Body of pancreas (tissue), 4 donors: ENCODE data around the gene CNPPD1. TPM values are rescaled to one million over a fixed set of nuclear protein-coding genes. Genes with fewer than 3 reads are reported as not detected.

Experiments
- ATAC-seq: fragments of 150-250 bp; one replicate; pipeline ENCODE4 v1.9.1; 2016
- DNase-seq, 4 donors: peaks; one replicate each; pipeline ENCODE4 v3.0.0-alpha.2; 2019
- H3K27ac ChIP-seq, 4 donors: fragments of 200-600 bp; sonication (generic); 1 replicate in 3 of 4; 2 replicates in 1 of 4; pipeline versions ENCODE4 v1.5.1 to v1.6.1; 2016 to 2019; ENCODE audit warnings: mild to moderate bottlenecking in 1 of 4, mixed read lengths in 1 of 4, moderate library complexity in 1 of 4
- H3K27me3 ChIP-seq, 2 donors: fragments of 200-600 bp; sonication (generic); one replicate each; pipeline ENCODE4 v1.6.0; 2016; ENCODE audit warnings: mild to moderate bottlenecking in 1 of 2
- H3K36me3 ChIP-seq, 2 donors: fragments of 200-600 bp; sonication (generic); replicated peaks in 1 of 2; 2 replicates each; pipeline ENCODE4 v1.5.1; 2016; ENCODE audit warnings: low read depth in 2 of 2; ENCODE audit not compliant: insufficient read depth in 1 of 2
- H3K4me1 ChIP-seq: fragments of 200-600 bp; sonication (generic); one replicate; pipeline ENCODE4 v1.6.0; 2016
- H3K4me3 ChIP-seq, 2 donors: fragments of 200-600 bp; sonication (generic); 1 replicate in 1 of 2; 2 replicates in 1 of 2; pipeline ENCODE4 v1.5.1; 2016 to 2019
- H3K9me3 ChIP-seq, 3 donors: fragments of 200-600 bp; sonication (generic); 1 replicate in 2 of 3; 2 replicates in 1 of 3; pipeline ENCODE4 v1.5.1; 2016
- CTCF ChIP-seq, 7 experiments: fragments of 450-650 bp in 4 of 7; fragments of 200-600 bp in 3 of 7; sonication (generic) in 3 of 7; IDR thresholded peaks; one replicate each; pipeline ENCODE4 v1.5.1; 2016 to 2019; ENCODE audit warnings: antibody characterized with exemption in 7 of 7
- POLR2A ChIP-seq, 3 donors: fragments of 450-650 bp; IDR thresholded peaks; one replicate each; pipeline ENCODE4 v1.6.1; 2016; ENCODE audit warnings: antibody characterized with exemption in 3 of 3, mild to moderate bottlenecking in 2 of 3
- WGBS, 2 donors: methylation state at CpG; one replicate each; pipeline ENCODE4 v1.1.5; 2017; 5-methylcytosine and 5-hydroxymethylcytosine counted together
- intact Hi-C: fragments of 100-400 bp; cut with DNase I; formaldehyde crosslinking; loops from one replicate; pipeline ENCODE4 v1.15.1; 2023
- total RNA-seq, 2 donors: library from RNA; depleted of rRNA; stranded (reverse); fragments of >200 nt; gene quantifications; one replicate each; pipeline ENCODE4 v1.1.0, GENCODE V29; 2016

Gene CNPPD1
- total RNA-seq, 2 donors from 2014 or later: 25.7 to 27.4 TPM

GRCh38 chr2:219161097-219161496 lies 15.6 kb downstream of the CNPPD1 start:
- no peaks in the 10 kb centered on the region for H3K27me3 ChIP-seq
- H3K4me1 ChIP-seq: peaks cover 14% of the 10 kb centered on the region
- 56 to 61% methylated on average over 4 of the region's 4 CpGs for WGBS, 2 donors
- intact Hi-C loops: loop anchor here (5.0 to 10.0 kb wide), 2 partner anchors 141 to 214 kb away; no protein-coding TSS in a partner anchor
- H3K4me3 ChIP-seq: peak overlapping the region in 1 of 2 donors; percentile 27
- no peak for DNase-seq
- no peak for ATAC-seq
- peak overlapping the region; percentile 47 to 97 (median 94) for H3K27ac ChIP-seq
- no peaks in the 10 kb centered on the region for H3K36me3 ChIP-seq
- H3K9me3 ChIP-seq: no peaks in the 10 kb centered on the region
- TF ChIP-seq CTCF (IDR thresholded peaks at IDR 0.05) (no peak), POLR2A (IDR thresholded peaks at IDR 0.05) (no peak)

- Histone ChIP-seq H3K36me3 (no peaks in the 10 kb centered on the region), H3K4me3 (peak within 1 kb of the TSS; percentile 27 to 64), H3K9me3 (no peaks in the 10 kb centered on the region), H3K27me3 (no peaks in the 10 kb centered on the region), H3K4me1 (peaks cover 14% of the 10 kb centered on the region), H3K27ac (peak within 1 kb of the TSS; percentile 92 to 97 (median 96))
- TF ChIP-seq POLR2A (IDR thresholded peaks at IDR 0.05) (peak; percentile 36 to 71 (median 58)), CTCF (IDR thresholded peaks at IDR 0.05) (peak; percentile 93 to 99 (median 97))
- ATAC-seq: peak; percentile 96
- WGBS, 2 donors: 0 to 1% methylated on average over 17 to 70 of the region's 70 CpGs
- DNase-seq: peak; percentile 97 to 99 (median 97)
- intact Hi-C loops: loop anchor here (5.0 to 10.0 kb wide), 2 partner anchors 142 to 214 kb away; no protein-coding TSS in a partner anchor
Observed at GRCh38 chr2:219160186-219161017, 16.3 kb downstream of the CNPPD1 start, which contains the start of gene NHEJ1. TSS of gene NHEJ1 (minus strand) at chr2:219160815. CDS start at chr2:219158362, 2,453 bp downstream.

- intact Hi-C loops: loop anchor here (5.0 to 10.0 kb wide), 2 partner anchors 143 to 215 kb away; no protein-coding TSS in a partner anchor
- Histone ChIP-seq H3K27me3 (no peaks in the 10 kb centered on the region), H3K4me3 (no peak overlapping the region), H3K9me3 (no peaks in the 10 kb centered on the region), H3K27ac (peak overlapping the region in 3 of 4 donors; percentile 92 to 97 (median 95)), H3K4me1 (peaks cover 14% of the 10 kb centered on the region), H3K36me3 (no peaks in the 10 kb centered on the region)
- no peak for ATAC-seq
- TF ChIP-seq CTCF (IDR thresholded peaks at IDR 0.05): no peak
- TF ChIP-seq POLR2A (IDR thresholded peaks at IDR 0.05): no peak
- DNase-seq: no peak
- 6 to 7% methylated on average over 18 of the region's 18 CpGs for WGBS, 2 donors
Observed at GRCh38 chr2:219159771-219160185, 16.9 kb downstream of the CNPPD1 start.

GRCh38 chr2:219158586-219158985 lies 18.1 kb downstream of the CNPPD1 start:
- Histone ChIP-seq H3K4me1 (peaks cover 14% of the 10 kb centered on the region), H3K27me3 (no peaks in the 10 kb centered on the region), H3K36me3 (peaks cover 0 to 2% of the 10 kb centered on the region in 2 donors), H3K4me3 (no peak overlapping the region), H3K9me3 (no peaks in the 10 kb centered on the region), H3K27ac (no peak overlapping the region)
- DNase-seq: no peak
- WGBS, 2 donors: 70 to 79% methylated on average over 3 of the region's 3 CpGs
- intact Hi-C loops: no loop called here
- TF ChIP-seq POLR2A (IDR thresholded peaks at IDR 0.05) (no peak), CTCF (IDR thresholded peaks at IDR 0.05) (no peak)
- ATAC-seq: no peak
